OCI-LY1 (cell line): ENCODE measurements around the gene FDXR.

ENCODE experiments used
- CTCF ChIP-seq: fragments of 200-600 bp; sonication (generic), shearing (Covaris generic); IDR thresholded peaks from 2 replicates; pipeline ENCODE4 v1.5.1; 2017; ENCODE audit warnings: mild to moderate bottlenecking, antibody characterized with exemption, low read length, moderate library complexity, mixed read lengths
- EZH2 ChIP-seq: fragments of 200-600 bp; sonication (generic), shearing (Covaris generic); IDR thresholded peaks from 2 replicates; pipeline ENCODE4 v1.8.0; 2017; ENCODE audit warnings: borderline replicate concordance, mixed run types, mild to moderate bottlenecking, antibody characterized with exemption, low read length, moderate library complexity, mixed read lengths

DNA sequence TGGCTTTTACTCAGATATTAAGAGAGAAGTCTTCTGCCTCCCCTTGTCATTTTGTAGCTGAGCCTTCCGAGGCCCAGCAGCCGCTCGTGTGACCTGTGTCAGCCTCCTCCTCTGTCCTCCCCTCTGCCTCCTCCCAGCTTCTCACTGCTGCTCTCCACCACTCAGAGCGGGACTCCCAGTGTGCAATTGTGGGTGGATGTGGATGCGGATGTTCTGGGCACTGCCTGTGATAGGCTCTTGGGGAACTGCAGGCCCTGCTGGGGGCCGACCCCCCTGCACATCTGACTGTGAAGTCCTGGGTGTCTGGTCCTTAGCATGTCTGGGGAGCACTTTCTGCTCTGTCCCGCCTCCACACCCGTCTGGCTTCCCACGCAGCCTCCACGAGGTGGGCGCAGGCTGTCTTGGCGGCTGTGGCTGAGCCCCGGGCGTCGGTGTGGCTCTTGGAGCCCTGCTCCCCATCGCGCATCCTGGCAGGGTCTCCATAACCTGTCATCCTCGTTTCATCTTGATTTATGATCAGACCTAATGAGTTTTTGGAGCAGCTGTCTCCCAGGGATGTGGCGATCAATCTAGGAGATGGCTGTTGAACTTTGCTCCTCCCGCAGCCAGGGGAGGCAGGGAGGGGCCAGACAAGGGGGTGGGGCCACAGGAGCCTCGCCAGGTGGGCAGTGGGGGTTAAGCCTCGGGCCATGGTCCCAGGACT is 41.2 kb downstream of the FDXR start:
- TF ChIP-seq CTCF, result no peak
- TF ChIP-seq EZH2, result no peak
